Right ventricle myocardium superior (tissue), 1 donor: ENCODE results near the gene MLLT10. TPM values are rescaled to one million over a fixed set of nuclear protein-coding genes. Genes with fewer than 3 reads are reported as not detected.

Experiments used
- ATAC-seq: fragments of 200-7000 bp; cut with Tn5 transposase; one replicate; pipeline ENCODE4 v1.9.1; 2020; ENCODE audit warnings: mild to moderate bottlenecking; ENCODE audit not compliant: poor library complexity
- DNase-seq: peaks from one replicate; pipeline ENCODE4 v3.0.0-alpha.2; 2020
- intact Hi-C: fragments of 100-400 bp; cut with DNase I; formaldehyde crosslinking; loops from one replicate; pipeline ENCODE4 v1.11.2; 2022
- total RNA-seq: library from RNA; stranded (reverse); fragmentation: NEBNext Ultra II Directional; extraction: Animal tissue kit (Norgen Biotek cat#: 25700); gene quantifications from one replicate; pipeline ENCODE4 v1.2.1, GENCODE V29; 2021
- donor health status: DM: no; HTN: yes; CAD: no; lungs with severe emphysema.

MLLT10 gene
- total RNA-seq, 1 donor from 2014 or later: 22.9 TPM

- no peak for DNase-seq
- intact Hi-C loops: no loop called here
- no peak for ATAC-seq
These were observed 20.6 kb upstream of the MLLT10 start for GRCh38 chr10:21513405-21513788.

- ATAC-seq (no peak), DNase-seq (no peak)
- intact Hi-C loops: no loop called here
These were observed 19.8 kb upstream of the MLLT10 start for GRCh38 chr10:21514129-21514817.

- intact Hi-C loops: no loop called here
- ATAC-seq: no peak
- DNase-seq: no peak
These were observed 19.1 kb upstream of the MLLT10 start for GRCh38 chr10:21514818-21515351.

- no peak for ATAC-seq
- no peak for DNase-seq
- intact Hi-C loops: no loop called here
These were observed 18.4 kb upstream of the MLLT10 start for GRCh38 chr10:21515361-21516241.

- DNase-seq: peak; percentile 80
- intact Hi-C loops: no loop called here
These were observed 17.5 kb upstream of the MLLT10 start for GRCh38 chr10:21516242-21517131.

GRCh38 chr10:21517134-21518031, 16.6 kb upstream of the MLLT10 start:
- peak; percentile 75 for ATAC-seq
- peak; percentile 78 for DNase-seq
- intact Hi-C loops: no loop called here

More at GRCh38 chr10:21516242-21517131, 17.5 kb upstream of the MLLT10 start:
- ATAC-seq: peak; percentile 38

- ATAC-seq: peak; percentile 61
- intact Hi-C loops: no loop called here
- DNase-seq: no peak
These were observed 15.8 kb upstream of the MLLT10 start for GRCh38 chr10:21518149-21518640.

GRCh38 chr10:21518641-21519396, 15.2 kb upstream of the MLLT10 start:
- DNase-seq: no peak
- intact Hi-C loops: no loop called here
- peak; percentile 48 for ATAC-seq

- DNase-seq: no peak
- intact Hi-C loops: no loop called here
- no peak for ATAC-seq
These were observed 14.6 kb upstream of the MLLT10 start for GRCh38 chr10:21519397-21519933.

GRCh38 chr10:21519941-21520436, 14.0 kb upstream of the MLLT10 start:
- DNase-seq: no peak
- ATAC-seq: peak; percentile 23
- intact Hi-C loops: no loop called here

GRCh38 chr10:21520509-21520908, 13.5 kb upstream of the MLLT10 start:
- no peak for ATAC-seq
- intact Hi-C loops: no loop called here
- no peak for DNase-seq

- ATAC-seq (no peak), DNase-seq (no peak)
- intact Hi-C loops: no loop called here
These were observed 13.1 kb upstream of the MLLT10 start for GRCh38 chr10:21520949-21521348.

- DNase-seq (no peak), ATAC-seq (no peak)
- intact Hi-C loops: no loop called here
These were observed 12.1 kb upstream of the MLLT10 start for GRCh38 chr10:21521751-21522533.

- ATAC-seq: no peak
- DNase-seq: no peak
- intact Hi-C loops: no loop called here
These were observed 11.2 kb upstream of the MLLT10 start for GRCh38 chr10:21522631-21523406.

GRCh38 chr10:21523557-21524008, 10.4 kb upstream of the MLLT10 start:
- no peak for DNase-seq
- intact Hi-C loops: no loop called here
- ATAC-seq: no peak
